HG03139 (cell line): ENCODE data around the gene PRDM5.

ENCODE experiments used
- ATAC-seq: cut with Tn5 transposase; IDR thresholded peaks from one replicate; pipeline ENCODE4 v1.9.1; 2021; ENCODE audit not compliant: unreplicated experiment

The PRDM5 gene

DNA sequence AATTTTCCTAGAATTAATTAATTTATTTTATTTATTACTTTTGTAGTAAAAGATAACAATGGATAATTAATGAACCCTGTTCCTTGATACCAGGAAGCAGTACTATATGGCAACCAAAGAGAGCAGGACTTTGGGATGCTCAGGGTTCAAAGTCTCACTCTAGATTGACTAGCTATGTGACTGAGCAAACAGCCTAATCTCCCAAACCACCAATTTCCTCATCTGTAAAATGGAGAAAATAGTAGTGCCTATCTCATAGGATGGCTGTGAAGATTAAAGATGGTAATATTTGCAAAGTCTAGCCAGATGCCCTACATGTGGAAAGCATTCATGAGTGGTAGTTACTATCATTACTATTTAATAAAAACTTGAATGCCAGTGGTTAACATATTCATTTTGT is 97.6 kb downstream of the PRDM5 start:
- ATAC-seq: no peak

DNA sequence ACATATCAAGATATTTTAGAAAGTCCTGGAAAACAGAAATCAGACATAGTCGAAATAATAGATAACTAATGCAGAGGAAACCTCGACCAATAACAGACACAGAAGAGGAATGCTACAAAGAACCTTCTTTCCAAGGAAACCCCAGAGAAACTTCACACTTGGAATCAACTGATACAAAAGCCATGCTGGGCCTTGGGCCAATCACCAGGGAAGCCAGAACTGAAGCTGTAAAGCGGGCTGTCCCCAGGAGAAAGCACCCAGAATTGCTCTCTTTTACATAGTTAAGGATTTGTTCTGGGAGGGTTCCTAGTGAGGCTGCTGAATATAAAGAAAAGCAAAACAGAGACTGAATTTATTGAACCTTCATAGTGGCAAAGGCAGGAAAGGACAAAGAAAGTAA is 100.5 kb downstream of the PRDM5 start:
- ATAC-seq: no peak

DNA sequence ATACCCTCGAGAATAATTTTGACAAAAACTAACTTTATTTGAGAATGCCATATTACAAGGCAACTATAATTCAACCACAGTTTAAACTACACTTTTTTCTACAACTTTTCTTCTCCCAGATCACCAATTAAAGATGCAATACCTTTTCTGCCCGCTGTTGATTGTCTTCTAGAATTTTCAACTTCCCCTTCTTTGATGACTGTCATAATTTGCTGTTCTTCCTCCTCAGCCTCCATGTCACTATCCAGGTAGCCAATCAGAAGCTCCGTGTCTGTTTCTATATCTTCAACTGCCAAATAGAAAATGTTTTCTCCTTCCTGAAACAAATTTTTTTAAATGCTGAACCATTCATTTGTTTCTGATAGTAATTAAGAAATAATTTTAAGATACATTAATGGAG is 101.5 kb downstream of the PRDM5 start:
- no peak for ATAC-seq

DNA sequence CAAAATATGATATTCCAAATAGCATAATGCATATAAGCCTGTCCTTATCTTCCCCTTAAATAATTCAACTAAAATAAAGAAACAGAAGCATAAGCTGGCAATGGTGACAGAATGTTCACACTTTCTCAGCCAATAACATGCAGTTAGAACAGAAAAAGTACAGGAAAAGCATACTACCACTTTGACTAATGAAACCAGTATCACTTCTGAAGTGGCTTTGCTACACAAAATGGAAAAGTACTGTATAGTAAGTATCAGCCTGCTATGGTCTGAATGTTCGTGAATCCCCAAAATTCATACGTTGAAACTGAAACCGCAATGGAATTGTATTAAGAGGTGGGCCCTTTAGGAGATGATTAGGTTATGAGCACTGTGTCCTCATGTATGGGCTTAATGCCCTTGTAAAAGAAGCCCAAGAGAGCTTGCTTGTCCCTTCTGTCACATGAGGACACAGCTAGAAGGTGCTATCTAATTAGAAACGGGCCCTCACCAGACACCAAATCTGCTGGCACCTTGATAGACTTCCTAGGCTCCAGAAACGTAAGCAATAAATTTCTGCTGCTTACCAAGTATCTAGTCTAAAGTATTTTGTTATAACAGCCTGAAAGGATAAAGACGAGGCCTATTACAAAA is 102.6 kb downstream of the PRDM5 start:
- no peak for ATAC-seq

DNA sequence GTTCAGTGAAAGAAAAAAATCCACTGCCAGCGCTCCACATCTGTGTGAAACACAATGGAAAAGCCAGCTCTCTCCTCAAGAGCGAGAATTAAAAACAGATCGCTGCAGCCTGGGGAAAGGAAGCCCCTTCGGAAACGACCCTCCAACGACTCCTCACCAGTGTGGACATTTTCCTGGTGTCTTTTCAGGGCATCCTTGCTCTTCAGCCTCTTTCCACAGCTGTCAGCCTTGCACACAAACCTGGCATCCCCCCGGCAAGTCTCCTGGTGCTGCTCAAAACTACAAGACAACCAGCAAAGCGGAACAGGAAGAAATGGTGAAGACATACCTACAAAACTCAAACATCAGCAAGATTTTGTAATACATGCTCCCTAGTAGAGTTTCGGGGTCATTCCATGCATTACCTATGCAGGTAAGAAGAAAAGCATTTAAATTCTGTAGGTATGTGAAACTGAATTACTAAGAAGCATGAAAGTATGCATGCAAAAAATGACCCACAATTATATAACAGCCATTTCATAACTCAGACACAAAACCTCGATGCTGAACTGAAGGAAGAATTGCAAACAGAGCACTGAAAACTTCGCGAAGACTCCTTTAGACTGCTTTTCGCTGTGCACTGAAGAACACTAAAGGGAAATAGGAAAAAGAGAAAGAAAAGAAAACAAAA is 106.1 kb downstream of the PRDM5 start:
- ATAC-seq: no peak

DNA sequence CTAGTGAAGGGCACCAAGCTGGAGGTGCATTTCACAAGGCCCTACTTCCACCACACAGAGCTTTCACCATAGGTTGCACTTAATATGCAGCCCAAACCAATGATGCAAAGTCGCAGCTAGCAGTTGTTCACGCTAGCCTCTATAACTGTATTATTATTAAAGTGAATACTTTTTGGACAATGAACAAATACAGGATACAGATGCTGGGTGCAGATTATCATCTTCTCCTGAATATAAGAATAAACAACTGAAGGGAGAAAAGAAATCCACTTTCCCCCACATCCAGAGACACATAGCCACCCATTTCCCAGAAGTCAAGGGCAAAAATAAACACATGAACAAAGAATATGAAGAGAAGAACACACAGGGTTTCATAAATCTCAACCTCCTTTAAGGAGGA is 107.2 kb downstream of the PRDM5 start:
- ATAC-seq: no peak

DNA sequence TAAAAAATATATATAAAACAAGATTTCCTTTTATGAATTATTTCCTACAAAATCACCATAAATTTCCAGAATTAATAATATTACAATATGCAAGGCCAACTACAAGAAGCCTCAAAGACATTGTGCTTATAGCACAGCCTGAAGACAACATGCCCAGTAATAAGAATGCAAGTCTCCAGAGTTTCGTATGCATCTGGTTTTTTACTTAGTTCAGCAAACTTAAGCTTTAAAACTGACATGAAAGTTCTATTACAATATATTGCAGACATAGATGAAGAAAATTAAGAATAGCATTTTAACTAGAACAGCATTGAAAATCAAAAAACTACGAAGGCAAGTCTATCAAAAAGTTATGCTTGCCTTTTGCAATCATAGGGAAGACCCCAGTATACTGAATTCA is 107.6 kb downstream of the PRDM5 start:
- ATAC-seq: no peak

DNA sequence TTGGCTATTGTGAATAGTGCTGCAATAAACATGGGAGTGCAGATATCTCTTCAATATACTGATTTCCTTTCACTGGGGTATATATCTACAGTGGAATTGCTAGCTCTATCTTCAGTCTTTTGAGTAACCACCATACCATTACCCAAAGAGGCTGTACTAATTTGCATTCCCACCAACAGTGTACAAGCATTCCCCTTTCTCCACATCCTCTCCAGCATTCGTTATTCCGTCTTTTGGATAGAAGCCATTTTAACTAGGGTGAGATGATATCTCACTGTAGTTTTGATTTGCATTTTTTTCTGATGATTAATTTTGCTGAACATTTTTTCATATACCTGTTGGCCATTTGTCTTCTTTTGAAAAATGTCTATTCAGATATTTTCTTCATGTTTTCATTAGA is 110.3 kb downstream of the PRDM5 start:
- ATAC-seq: no peak

DNA sequence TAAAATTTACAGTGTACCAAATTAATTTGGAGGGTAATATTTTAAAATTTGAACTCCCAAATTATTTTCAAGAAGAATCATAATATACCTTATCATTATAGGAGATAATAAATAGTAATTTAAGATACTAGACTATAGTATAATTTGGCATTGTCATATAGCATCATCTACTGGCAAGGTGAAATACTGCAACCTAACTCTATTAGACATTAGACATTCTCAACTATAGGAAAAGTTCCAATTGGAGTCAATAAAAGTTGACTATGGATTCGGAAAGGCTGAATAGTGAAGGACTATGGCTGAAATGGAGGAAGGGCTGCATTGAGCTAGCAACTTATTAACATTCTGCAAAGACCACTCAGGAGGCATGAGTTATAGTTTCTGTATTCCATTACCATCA is 113.0 kb downstream of the PRDM5 start:
- ATAC-seq: no peak

DNA sequence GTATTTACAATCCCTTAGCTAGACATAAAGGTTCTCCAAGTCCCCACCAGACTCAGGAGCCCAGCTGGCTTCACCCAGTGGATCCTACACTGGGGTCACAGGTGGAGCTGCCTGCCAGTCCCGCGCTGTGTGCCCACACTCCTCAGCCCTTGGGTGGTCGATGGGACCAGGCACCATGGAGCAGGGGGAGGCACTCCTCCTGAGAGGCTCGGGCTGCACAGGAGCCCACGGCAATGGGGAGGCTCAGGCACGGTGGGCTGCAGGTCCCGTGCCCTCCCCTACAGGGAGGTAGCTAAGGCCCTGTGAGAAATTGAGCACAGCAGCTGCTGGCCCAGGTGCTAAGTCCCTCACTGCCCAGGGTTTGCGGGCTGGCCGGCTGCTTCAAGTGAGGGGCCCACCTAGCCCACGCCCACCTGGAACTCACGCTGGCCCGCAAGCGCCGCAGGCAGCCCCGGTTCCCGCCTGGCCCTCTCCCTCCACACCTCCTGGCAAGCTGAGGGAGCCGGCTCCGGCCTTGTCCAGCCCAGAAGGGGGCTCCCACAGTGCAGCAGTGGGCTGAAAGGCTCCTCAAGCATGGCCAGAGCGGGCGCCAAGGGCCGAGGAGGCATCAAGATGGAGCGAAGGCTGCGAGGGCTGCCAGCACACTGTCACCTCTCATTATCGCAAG is 113.9 kb downstream of the PRDM5 start:
- no peak for ATAC-seq

DNA sequence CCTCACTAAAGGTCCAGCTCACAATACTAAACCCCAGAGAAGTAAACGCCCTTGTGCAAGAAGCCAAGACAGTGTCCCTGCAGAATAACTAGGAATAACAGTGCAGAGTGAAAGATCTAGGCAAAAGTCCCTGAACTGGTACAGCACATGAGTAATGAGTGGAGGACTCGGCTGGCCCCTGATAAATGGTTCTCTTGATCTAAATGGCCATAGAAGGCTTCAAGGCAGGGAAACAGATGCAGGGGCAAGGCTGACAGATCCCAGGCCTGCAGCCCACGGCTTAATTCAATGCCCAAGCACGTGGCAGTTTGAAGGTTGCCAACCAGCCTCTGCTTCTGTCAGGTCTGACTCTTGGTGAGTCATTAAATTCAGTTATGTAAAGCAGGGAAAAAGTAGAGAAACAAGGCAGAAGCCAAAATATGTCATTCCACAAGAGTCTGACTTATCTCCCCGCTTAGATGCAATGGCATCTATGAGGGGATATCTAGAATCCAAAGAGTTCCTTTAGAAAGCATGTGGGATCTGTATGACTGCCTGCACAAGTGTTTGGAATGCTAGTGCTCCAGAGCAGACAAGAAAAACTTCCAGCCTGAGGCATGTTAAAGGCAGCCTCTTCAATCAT is 121.3 kb downstream of the PRDM5 start:
- no peak for ATAC-seq

DNA sequence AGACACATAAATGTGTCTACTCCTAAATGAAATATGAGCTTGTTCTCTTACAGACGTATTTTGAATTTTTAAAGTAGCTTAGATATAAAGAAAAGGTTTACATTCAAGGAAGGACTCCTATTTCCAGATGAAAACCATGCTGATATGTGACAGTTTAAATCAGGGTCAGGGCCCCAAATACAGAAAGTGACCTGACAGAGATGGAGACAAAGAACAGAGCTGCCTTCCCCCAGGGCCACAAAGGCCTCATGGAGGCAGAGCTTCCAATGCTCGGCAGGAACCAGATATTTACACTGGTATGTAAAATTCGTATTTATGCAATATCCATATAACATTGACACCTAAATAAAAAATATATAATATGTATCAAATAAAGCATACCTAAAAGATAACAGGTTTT is 124.0 kb downstream of the PRDM5 start:
- no peak for ATAC-seq

DNA sequence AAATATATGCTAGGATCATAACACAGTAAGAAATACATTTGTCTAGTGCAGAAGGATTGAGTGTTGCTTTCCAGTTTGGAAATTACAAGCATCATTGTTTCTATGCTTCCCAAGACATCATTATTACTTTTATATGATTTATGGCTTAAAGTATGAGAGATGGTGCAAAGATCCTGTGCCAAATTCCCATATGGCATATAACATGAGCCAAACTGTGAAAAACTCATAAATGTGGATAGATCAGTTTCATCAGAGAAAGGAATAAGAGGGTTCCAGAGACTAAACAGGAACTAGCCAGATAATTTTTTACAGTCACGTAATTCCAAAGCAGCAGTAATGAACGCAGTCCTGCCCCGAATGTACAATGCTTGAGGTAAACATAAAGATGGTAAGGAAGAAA is 126.3 kb downstream of the PRDM5 start:
- ATAC-seq: no peak

DNA sequence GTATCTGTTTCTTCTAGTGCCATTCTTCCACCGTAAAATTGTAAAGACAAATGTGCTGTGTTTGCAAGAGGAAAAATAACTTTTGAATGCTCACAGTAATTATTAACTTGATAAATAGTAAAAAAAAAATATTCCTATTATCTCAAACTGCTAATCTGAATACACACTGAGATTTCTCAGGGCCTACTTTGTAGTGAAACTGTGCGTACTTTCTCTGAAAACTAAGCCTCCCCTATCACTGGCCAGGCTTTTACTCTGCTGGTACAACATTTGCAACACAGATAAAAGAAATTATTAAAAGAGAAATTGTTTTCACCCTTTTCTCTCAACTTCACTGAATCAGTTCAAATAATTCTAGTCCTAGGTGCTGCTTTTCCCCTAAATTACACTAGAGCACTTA is 137.3 kb downstream of the PRDM5 start:
- no peak for ATAC-seq

DNA sequence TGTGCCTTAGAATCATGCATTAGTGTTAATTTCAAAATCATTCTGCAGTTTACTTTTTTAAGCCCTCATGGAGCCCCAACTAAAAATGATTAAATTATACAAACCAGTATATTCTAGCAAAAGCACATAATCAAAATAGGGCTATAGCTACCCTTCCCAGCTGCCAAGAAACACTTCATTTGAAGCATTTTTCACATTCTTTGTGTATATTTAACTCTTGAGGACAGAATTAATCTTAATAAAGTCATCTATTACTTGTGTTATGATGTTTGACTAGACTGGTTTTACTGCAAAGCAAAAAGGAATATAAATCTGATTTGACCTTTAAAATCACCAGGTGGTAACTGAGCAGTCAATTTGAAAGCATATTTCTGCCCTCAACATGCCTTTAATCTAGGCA is 145.1 kb downstream of the PRDM5 start:
- ATAC-seq: no peak

DNA sequence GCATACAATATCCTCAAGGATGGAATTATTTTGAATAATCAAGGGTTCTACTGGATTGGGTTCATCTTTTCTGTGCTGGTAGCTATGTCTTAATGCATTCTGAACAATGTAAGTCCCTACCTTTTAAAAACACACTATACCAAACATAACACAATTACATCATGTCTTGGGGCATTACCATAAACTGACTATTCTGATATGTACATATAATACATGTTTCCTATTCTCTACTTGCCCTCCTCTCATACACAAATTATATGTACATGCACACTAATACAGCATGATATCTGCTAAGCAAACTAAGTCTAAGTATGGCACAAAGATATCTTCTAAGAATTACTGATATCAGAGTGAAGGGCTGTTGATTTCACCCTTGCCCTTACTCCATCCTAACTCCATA is 147.1 kb downstream of the PRDM5 start:
- no peak for ATAC-seq

DNA sequence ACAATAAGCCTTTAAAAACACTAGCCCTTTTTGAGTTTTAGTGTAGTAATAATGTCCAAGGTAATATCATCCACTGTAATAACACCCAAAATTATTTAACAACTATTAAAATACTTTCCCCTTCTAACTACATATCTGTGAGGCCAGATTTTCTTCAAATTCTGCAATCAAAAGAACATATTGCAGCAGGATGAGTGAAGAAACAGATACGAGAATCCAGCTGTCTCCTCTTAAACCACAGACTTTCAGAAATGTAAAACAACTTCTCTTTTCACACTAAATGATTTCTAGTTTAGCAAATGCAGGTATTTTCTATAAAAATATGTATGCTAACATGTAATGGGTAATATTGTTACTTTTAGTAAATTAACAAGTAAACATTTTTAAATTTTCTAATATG is 148.9 kb downstream of the PRDM5 start:
- ATAC-seq: no peak

DNA sequence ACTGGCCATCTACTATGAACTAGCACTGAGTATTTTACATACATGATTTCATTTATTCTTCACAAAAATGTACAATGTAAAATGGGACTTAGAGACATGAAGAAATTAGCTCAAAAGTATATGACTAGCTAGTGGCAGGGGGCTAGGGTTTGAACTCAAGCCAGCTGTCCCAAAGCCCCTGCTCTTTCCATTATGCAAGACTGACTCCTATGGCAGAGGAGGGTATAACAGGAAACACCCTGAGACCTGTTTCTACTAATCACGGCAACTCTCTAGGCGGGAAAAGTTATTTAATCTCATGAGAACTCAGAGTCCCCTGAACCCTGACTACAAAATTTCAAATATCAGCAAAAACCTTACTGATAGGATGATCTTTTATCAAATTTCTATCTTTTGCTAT is 150.6 kb downstream of the PRDM5 start:
- ATAC-seq: no peak

DNA sequence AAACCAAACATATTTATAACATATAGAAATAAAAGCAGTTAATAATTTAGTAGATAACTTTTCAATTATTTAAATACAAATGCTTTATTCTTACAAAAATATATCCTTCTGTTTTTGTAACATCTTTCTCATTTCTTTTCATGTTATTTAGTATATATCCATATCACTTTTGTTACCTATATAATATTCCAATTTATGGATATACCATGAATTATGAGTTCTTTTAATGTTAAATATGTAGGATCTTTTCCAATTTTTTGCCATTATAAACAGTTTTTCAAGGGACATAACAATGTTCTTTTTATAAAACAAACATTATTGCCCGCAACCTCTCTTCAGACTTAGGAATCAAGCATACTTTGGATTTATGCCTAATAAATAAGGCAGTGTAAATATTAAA is 151.6 kb downstream of the PRDM5 start:
- ATAC-seq: no peak

DNA sequence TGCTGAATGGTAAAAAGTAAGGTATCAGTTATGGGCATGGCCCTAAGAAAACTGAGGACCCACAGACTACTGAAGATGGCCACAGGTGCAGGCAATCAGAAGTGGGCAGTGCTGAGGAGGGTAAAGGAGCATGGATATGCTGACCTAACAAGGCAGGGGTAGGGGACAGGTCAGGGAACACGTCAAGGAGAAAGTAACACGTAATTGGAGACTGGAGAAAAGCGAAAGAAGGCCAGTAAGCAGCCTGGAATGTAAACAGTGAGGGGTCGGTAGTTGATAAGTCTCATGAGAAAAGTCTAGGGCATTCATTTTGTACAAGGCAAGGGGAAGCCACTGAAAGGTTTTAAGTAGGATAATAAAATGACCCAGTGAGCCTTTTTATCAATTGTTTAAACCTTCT is 153.3 kb downstream of the PRDM5 start:
- ATAC-seq: no peak

DNA sequence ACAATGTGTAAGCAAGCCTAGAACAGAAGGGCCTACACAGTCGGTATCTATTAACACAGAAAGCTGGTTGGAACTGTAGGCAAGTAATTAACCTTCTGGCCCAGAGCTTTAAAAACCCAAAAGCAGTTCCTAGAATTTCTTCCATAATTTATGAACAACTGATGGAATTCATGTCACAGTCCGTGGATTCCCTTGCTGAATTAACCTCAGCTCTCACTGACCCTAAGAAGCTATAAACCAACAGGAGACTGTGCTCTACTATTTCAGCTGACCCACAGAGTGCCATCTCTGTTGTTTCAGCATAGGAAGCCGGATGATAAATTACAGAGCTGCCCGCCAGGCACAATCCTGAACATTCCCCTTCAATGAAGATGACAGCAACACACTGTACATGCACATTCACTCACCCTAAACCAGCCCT is 157.3 kb downstream of the PRDM5 start:
- no peak for ATAC-seq

DNA sequence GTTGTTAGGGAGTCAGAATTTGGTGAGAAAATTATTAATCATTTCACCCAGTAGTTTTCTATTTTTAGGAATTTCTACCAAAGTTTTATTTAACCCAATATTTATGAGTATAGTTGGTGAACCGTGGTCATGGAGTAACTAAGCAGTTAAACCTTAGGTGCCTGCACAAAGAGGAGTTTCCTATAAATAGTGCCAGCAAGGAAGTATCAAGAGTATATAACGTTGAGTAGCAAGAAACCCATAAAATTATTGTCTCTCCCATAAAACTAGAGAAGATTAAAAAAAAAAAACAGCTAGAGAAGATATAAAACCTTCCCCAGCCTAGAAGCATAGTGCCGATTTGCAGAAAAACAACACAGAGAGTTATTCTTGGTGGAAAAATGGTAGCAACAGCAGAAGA is 158.9 kb downstream of the PRDM5 start:
- ATAC-seq: no peak
